Left lung (tissue), 10 donors: ENCODE data around the gene TP53BP1. TPM values are rescaled to one million over a fixed set of nuclear protein-coding genes. Genes with fewer than 3 reads are reported as not detected.

Source experiments
- ATAC-seq: fragments of 200-7000 bp; cut with Tn5 transposase; one replicate; pipeline ENCODE4 v1.9.1; 2020; ENCODE audit warnings: moderate library complexity
- DNase-seq, 4 donors: peaks; one replicate each; pipeline ENCODE4 v3.0.0-alpha.2; 2013 to 2020
- H3K27ac ChIP-seq, 2 donors: fragments of 200-600 bp; sonication (generic) in 1 of 2; one replicate each; pipeline versions ENCODE4 v1.5.0 to v1.8.0; 2020 to 2021
- H3K27me3 ChIP-seq, 2 donors: fragments of 200-600 bp; sonication (generic) in 1 of 2; one replicate each; pipeline versions ENCODE4 v1.5.0 to v1.8.0; 2020 to 2021
- H3K36me3 ChIP-seq, 2 donors: fragments of 200-600 bp; sonication (generic) in 1 of 2; one replicate each; pipeline versions ENCODE4 v1.5.0 to v1.8.0; 2020 to 2021
- H3K4me1 ChIP-seq, 2 donors: fragments of 200-600 bp; one replicate each; pipeline ENCODE4 v1.8.0; 2021
- H3K4me3 ChIP-seq, 2 donors: fragments of 200-600 bp; sonication (generic) in 1 of 2; one replicate each; pipeline versions ENCODE4 v1.5.0 to v1.8.0; 2020 to 2021; ENCODE audit warnings: mild to moderate bottlenecking in 1 of 2
- H3K9me3 ChIP-seq, 2 donors: fragments of 200-600 bp; sonication (generic) in 1 of 2; one replicate each; pipeline versions ENCODE4 v1.5.0 to v1.8.0; 2020 to 2021
- CTCF ChIP-seq, 2 donors: fragments of 200-600 bp; sonication (generic) in 1 of 2; IDR thresholded peaks; one replicate each; pipeline versions ENCODE4 v1.5.0 to v1.8.0; 2021; ENCODE audit warnings: antibody characterized with exemption in 2 of 2
- intact Hi-C, 2 donors: fragments of 100-400 bp; cut with DNase I; formaldehyde crosslinking; loops; one replicate each; pipeline versions ENCODE4 v1.11.2 to v1.14.2; 2022
- polyA plus RNA-seq, 6 donors: library from polyadenylated mRNA; unstranded; fragments of 120-200 nt; gene quantifications; one replicate each; pipeline ENCODE4 v1.2.1, GENCODE V29; 2013; ENCODE audit not compliant: insufficient read length in 6 of 6
- total RNA-seq, 2 donors: library from RNA; stranded (reverse); fragmentation: NEBNext Ultra II Directional; extraction: Animal tissue kit (Norgen Biotek cat#: 25700); gene quantifications; one replicate each; pipeline ENCODE4 v1.2.1, GENCODE V29; 2021
- donor health status: DM: no; HTN: yes; CAD: no.
- donor health status: DM: no; HTN: no; CAD: no.

TP53BP1 gene
- total and polyA plus RNA-seq, 8 donors = 32.7 to 112 (median 90.0) TPM

DNA sequence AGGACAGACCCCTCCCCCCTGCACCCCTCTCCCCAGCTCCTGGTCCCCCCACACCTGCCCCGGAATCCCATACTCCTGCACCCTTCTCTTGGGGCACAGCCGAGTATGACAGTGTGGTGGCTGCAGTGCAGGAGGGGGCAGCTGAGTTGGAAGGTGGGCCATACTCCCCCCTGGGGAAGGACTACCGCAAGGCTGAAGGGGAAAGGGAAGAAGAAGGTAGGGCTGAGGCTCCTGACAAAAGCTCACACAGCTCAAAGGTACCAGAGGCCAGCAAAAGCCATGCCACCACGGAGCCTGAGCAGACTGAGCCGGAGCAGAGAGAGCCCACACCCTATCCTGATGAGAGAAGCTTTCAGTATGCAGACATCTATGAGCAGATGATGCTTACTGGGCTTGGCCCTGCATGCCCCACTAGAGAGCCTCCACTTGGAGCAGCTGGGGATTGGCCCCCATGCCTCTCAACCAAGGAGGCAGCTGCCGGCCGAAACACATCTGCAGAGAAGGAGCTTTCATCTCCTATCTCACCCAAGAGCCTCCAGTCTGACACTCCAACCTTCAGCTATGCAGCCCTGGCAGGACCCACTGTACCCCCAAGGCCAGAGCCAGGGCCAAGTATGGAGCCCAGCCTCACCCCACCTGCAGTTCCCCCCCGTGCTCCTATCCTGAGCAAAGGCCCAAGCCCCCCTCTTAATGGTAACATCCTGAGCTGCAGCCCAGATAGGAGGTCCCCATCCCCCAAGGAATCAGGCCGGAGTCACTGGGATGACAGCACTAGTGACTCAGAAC is 34.3 kb upstream of the TP53BP1 start:
- Histone ChIP-seq H3K27ac (no peak overlapping the region), H3K9me3 (no peaks in the 10 kb centered on the region), H3K4me1 (no peaks in the 10 kb centered on the region), H3K36me3 (no peaks in the 10 kb centered on the region), H3K27me3 (no peaks in the 10 kb centered on the region), H3K4me3 (no peak overlapping the region)
- intact Hi-C loops = no loop called here
- DNase-seq = no peak
- no peak for ATAC-seq
- no peak for TF ChIP-seq CTCF (IDR thresholded peaks at IDR 0.05)

DNA sequence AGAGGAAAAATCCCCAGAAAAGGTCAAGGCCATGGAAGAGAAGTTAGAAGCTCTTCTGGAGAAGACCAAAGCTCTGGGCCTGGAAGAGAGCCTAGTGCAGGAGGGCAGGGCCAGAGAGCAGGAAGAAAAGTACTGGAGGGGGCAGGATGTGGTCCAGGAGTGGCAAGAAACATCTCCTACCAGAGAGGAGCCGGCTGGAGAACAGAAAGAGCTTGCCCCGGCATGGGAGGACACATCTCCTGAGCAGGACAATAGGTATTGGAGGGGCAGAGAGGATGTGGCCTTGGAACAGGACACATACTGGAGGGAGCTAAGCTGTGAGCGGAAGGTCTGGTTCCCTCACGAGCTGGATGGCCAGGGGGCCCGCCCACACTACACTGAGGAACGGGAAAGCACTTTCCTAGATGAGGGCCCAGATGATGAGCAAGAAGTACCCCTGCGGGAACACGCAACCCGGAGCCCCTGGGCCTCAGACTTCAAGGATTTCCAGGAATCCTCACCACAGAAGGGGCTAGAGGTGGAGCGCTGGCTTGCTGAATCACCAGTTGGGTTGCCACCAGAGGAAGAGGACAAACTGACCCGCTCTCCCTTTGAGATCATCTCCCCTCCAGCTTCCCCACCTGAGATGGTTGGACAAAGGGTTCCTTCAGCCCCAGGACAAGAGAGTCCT is 33.4 kb upstream of the TP53BP1 start:
- H3K4me3 ChIP-seq = no peak overlapping the region
- DNase-seq = no peak
- no peaks in the 10 kb centered on the region for H3K4me1 ChIP-seq
- no peak overlapping the region for H3K27ac ChIP-seq
- no peak for TF ChIP-seq CTCF (IDR thresholded peaks at IDR 0.05)
- intact Hi-C loops = no loop called here
- ATAC-seq = no peak
- H3K36me3 ChIP-seq = no peaks in the 10 kb centered on the region
- no peaks in the 10 kb centered on the region for H3K27me3 ChIP-seq
- no peaks in the 10 kb centered on the region for H3K9me3 ChIP-seq

DNA sequence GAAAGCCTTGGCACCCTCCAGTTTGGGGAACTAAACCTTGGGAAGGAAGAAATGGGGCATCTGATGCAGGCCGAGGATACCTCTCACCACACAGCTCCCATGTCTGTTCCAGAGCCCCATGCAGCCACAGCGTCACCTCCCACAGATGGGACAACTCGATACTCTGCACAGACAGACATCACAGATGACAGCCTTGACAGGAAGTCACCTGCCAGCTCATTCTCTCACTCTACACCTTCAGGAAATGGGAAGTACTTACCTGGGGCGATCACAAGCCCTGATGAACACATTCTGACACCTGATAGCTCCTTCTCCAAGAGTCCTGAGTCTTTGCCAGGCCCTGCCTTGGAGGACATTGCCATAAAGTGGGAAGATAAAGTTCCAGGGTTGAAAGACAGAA is 32.2 kb upstream of the TP53BP1 start:
- ATAC-seq (no peak), DNase-seq (no peak)
- Histone ChIP-seq H3K4me1 (no peaks in the 10 kb centered on the region), H3K27ac (no peak overlapping the region), H3K36me3 (no peaks in the 10 kb centered on the region), H3K27me3 (no peaks in the 10 kb centered on the region), H3K9me3 (no peaks in the 10 kb centered on the region), H3K4me3 (no peak overlapping the region)
- no peak for TF ChIP-seq CTCF (IDR thresholded peaks at IDR 0.05)
- intact Hi-C loops = no loop called here

DNA sequence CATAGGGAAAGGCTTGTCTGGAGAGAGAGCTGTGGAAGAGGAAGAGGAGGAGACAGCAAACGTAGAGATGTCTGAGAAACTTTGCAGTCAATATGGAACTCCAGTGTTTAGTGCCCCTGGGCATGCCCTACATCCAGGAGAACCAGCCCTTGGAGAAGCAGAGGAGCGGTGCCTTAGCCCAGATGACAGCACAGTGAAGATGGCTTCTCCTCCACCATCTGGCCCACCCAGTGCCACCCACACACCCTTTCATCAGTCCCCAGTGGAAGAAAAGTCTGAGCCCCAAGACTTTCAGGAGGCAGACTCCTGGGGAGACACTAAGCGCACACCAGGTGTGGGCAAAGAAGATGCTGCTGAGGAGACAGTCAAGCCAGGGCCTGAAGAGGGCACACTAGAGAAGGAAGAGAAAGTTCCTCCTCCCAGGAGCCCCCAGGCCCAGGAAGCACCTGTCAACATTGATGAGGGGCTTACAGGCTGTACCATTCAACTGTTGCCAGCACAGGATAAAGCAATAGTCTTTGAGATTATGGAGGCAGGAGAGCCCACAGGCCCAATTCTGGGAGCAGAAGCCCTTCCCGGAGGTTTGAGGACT is 31.4 kb upstream of the TP53BP1 start:
- Histone ChIP-seq H3K27me3 (peaks cover 0 to under 1% of the 10 kb centered on the region in 2 donors), H3K4me1 (no peaks in the 10 kb centered on the region), H3K27ac (no peak overlapping the region), H3K9me3 (no peaks in the 10 kb centered on the region), H3K4me3 (no peak overlapping the region), H3K36me3 (no peaks in the 10 kb centered on the region)
- no peak for DNase-seq
- no peak for TF ChIP-seq CTCF (IDR thresholded peaks at IDR 0.05)
- intact Hi-C loops = no loop called here
- no peak for ATAC-seq

- Histone ChIP-seq H3K27me3 (peaks cover 0 to 7% of the 10 kb centered on the region in 2 donors), H3K4me1 (no peaks in the 10 kb centered on the region), H3K27ac (no peak overlapping the region), H3K9me3 (no peaks in the 10 kb centered on the region), H3K36me3 (no peaks in the 10 kb centered on the region), H3K4me3 (no peak overlapping the region)
- intact Hi-C loops = no loop called here
- ATAC-seq (no peak), DNase-seq (no peak)
- no peak for TF ChIP-seq CTCF (IDR thresholded peaks at IDR 0.05)
Measured at GRCh38 chr15:43523646-43524045, 30.7 kb upstream of the TP53BP1 start.
